Large intestine (tissue), 3 donors: ENCODE measurements around the gene TP73. TPM values are rescaled to one million over a fixed set of nuclear protein-coding genes. Genes with fewer than 3 reads are reported as not detected.

Experiments
- DNase-seq, 2 donors: peaks; one replicate each; pipeline versions ENCODE4 v3.0.0 to v3.0.0-alpha.2; 2013
- H3K27ac ChIP-seq: one replicate; pipeline ENCODE4 v1.5.1; 2013; ENCODE audit warnings: low read length
- H3K27me3 ChIP-seq: 2 replicates; pipeline ENCODE4 v1.6.1; 2013; ENCODE audit warnings: low read length; ENCODE audit not compliant: control insufficient read depth, insufficient read depth
- H3K36me3 ChIP-seq: 2 replicates; pipeline ENCODE4 v1.6.1; 2013; ENCODE audit warnings: low read length; ENCODE audit not compliant: control insufficient read depth, insufficient read depth
- H3K4me1 ChIP-seq: one replicate; pipeline ENCODE4 v1.6.1; 2013; ENCODE audit warnings: low read length; ENCODE audit not compliant: control insufficient read depth, insufficient read depth
- H3K4me3 ChIP-seq: one replicate; pipeline ENCODE4 v1.5.1; 2013; ENCODE audit warnings: low read length
- H3K9me3 ChIP-seq: one replicate; pipeline ENCODE4 v1.6.1; 2013; ENCODE audit warnings: mild to moderate bottlenecking, low read depth, low read length, moderate library complexity; ENCODE audit not compliant: control insufficient read depth
- WGBS: methylation state at CpG from one replicate; pipeline ENCODE4 v1.1.5; 2013; ENCODE audit warnings: low lambda C conversion rate; ENCODE audit not compliant: insufficient coverage; 5-methylcytosine and 5-hydroxymethylcytosine counted together
- polyA plus RNA-seq: library from polyadenylated mRNA; unstranded; fragments of 120-200 nt; gene quantifications from one replicate; pipeline ENCODE4 v1.2.1, GENCODE V29; 2013

The TP73 gene
- polyA plus RNA-seq, 1 donor: 0.55 TPM

- Histone ChIP-seq H3K36me3 (no peaks in the 10 kb centered on the region), H3K4me3 (peak overlapping the region; percentile 18), H3K27ac (peak overlapping the region; percentile 38), H3K9me3 (no peaks in the 10 kb centered on the region), H3K27me3 (peaks cover 20% of the 10 kb centered on the region), H3K4me1 (peaks cover 13% of the 10 kb centered on the region)
- no CpG with 5 or more reads among the region's 30 CpGs for whole genome bisulfite sequencing
- DNase-seq: peak; percentile 26 to 69
Observed at GRCh38 chr1:3674100-3675094, 22.1 kb downstream of the TP73 start.

GRCh38 chr1:3675436-3675835 lies 23.1 kb downstream of the TP73 start:
- no peak overlapping the region for H3K27ac ChIP-seq
- WGBS: no CpG with 5 or more reads among the region's 11 CpGs
- peaks cover 13% of the 10 kb centered on the region for H3K4me1 ChIP-seq
- peak overlapping the region; percentile 13 for H3K4me3 ChIP-seq
- DNase-seq: no peak
- no peaks in the 10 kb centered on the region for H3K9me3 ChIP-seq
- H3K27me3 ChIP-seq: peaks cover 20% of the 10 kb centered on the region
- no peaks in the 10 kb centered on the region for H3K36me3 ChIP-seq

- no peaks in the 10 kb centered on the region for H3K36me3 ChIP-seq
- peaks cover 10% of the 10 kb centered on the region for H3K4me1 ChIP-seq
- WGBS: no CpG with 5 or more reads among the region's 22 CpGs
- peaks cover 8% of the 10 kb centered on the region for H3K27me3 ChIP-seq
- DNase-seq: no peak
- no peak overlapping the region for H3K27ac ChIP-seq
- no peak overlapping the region for H3K4me3 ChIP-seq
- no peaks in the 10 kb centered on the region for H3K9me3 ChIP-seq
Observed at GRCh38 chr1:3676581-3677470, 24.5 kb downstream of the TP73 start.

GRCh38 chr1:3677484-3677883 lies 25.2 kb downstream of the TP73 start:
- Histone ChIP-seq H3K4me3 (no peak overlapping the region), H3K27me3 (peaks cover 2% of the 10 kb centered on the region), H3K36me3 (no peaks in the 10 kb centered on the region), H3K4me1 (peaks cover 10% of the 10 kb centered on the region), H3K27ac (no peak overlapping the region), H3K9me3 (no peaks in the 10 kb centered on the region)
- no peak for DNase-seq
- WGBS: no CpG with 5 or more reads among the region's 5 CpGs

- Histone ChIP-seq H3K4me1 (peaks cover 10% of the 10 kb centered on the region), H3K27me3 (no peaks in the 10 kb centered on the region), H3K4me3 (no peak overlapping the region), H3K9me3 (no peaks in the 10 kb centered on the region), H3K27ac (no peak overlapping the region), H3K36me3 (no peaks in the 10 kb centered on the region)
- no CpG with 5 or more reads among the region's 21 CpGs for WGBS
- no peak for DNase-seq
Observed at GRCh38 chr1:3678361-3679097, 26.2 kb downstream of the TP73 start.

- WGBS: no CpG with 5 or more reads among the region's 18 CpGs
- no peaks in the 10 kb centered on the region for H3K36me3 ChIP-seq
- H3K9me3 ChIP-seq: no peaks in the 10 kb centered on the region
- DNase-seq: no peak
- H3K27me3 ChIP-seq: peaks cover 4% of the 10 kb centered on the region
- H3K4me1 ChIP-seq: peaks cover 10% of the 10 kb centered on the region
- no peak overlapping the region for H3K4me3 ChIP-seq
- H3K27ac ChIP-seq: no peak overlapping the region
Observed at GRCh38 chr1:3679098-3679555, 26.8 kb downstream of the TP73 start.

- Histone ChIP-seq H3K9me3 (no peaks in the 10 kb centered on the region), H3K4me3 (no peak overlapping the region), H3K27ac (no peak overlapping the region), H3K36me3 (no peaks in the 10 kb centered on the region), H3K27me3 (peaks cover 7% of the 10 kb centered on the region), H3K4me1 (peaks cover 7% of the 10 kb centered on the region)
- 91% methylated on average over 1 of the region's 9 CpGs for WGBS
- no peak for DNase-seq
Observed at GRCh38 chr1:3679799-3680453, 27.6 kb downstream of the TP73 start.

GRCh38 chr1:3680488-3681230 lies 28.3 kb downstream of the TP73 start:
- no CpG with 5 or more reads among the region's 20 CpGs for WGBS
- DNase-seq: no peak

GRCh38 chr1:3681231-3681897 lies 29.0 kb downstream of the TP73 start:
- H3K27ac ChIP-seq: no peak overlapping the region
- peaks cover 7% of the 10 kb centered on the region for H3K4me1 ChIP-seq
- H3K36me3 ChIP-seq: no peaks in the 10 kb centered on the region
- no peaks in the 10 kb centered on the region for H3K9me3 ChIP-seq
- H3K4me3 ChIP-seq: no peak overlapping the region
- peaks cover 7% of the 10 kb centered on the region for H3K27me3 ChIP-seq
- no CpG with 5 or more reads among the region's 19 CpGs for WGBS
- DNase-seq: no peak

More at GRCh38 chr1:3680488-3681230, 28.3 kb downstream of the TP73 start:
- Histone ChIP-seq H3K4me3 (no peak overlapping the region), H3K27me3 (peaks cover 7% of the 10 kb centered on the region), H3K36me3 (no peaks in the 10 kb centered on the region), H3K9me3 (no peaks in the 10 kb centered on the region), H3K4me1 (peaks cover 7% of the 10 kb centered on the region), H3K27ac (no peak overlapping the region)
